Stimulated activated CD8-positive, alpha-beta memory T cell treated with anti-CD3 and anti-CD28 coated beads, Interleukin-7, amount 100 ng/mL, for 1 hour (primary cell): Measurements from ENCODE around the gene NDEL1.

Experiments used
- DNase-seq, 2 donors: peaks; one replicate each; pipeline ENCODE4 v3.0.0-alpha.2; 2020; ENCODE audit warnings: low read depth in 2 of 2

Gene NDEL1

GRCh38 chr17:8503368-8503767 is 67.7 kb downstream of the NDEL1 start:
- DNase-seq: no peak

GRCh38 chr17:8503807-8504206 is 68.1 kb downstream of the NDEL1 start:
- DNase-seq: no peak

GRCh38 chr17:8504460-8505207 is 69.0 kb downstream of the NDEL1 start:
- DNase-seq: no peak

- no peak for DNase-seq
These were observed 70.5 kb downstream of the NDEL1 start for GRCh38 chr17:8506145-8506544.

GRCh38 chr17:8514801-8515200 is 79.1 kb downstream of the NDEL1 start:
- DNase-seq: no peak
